Measurements from ENCODE around the gene CENPT. TPM values are rescaled to one million over a fixed set of nuclear protein-coding genes. Genes with fewer than 3 reads are reported as not detected.

The CENPT gene
- total RNA-seq, 1 experiment from 2014 or later, result 33.8 TPM

GRCh38 chr16:67828651-67829050 lies 18.8 kb downstream of the CENPT start:
- no peak for DNase-seq
- POLR2A ChIA-PET (ENCODE audit: unreplicated experiment), result no interaction called here
- no peak overlapping the region for H3K27ac ChIP-seq
- H3F3A ChIP-seq (ENCODE audit: insufficient read depth, low read depth), result no peaks in the 10 kb centered on the region
- H3K79me2 ChIP-seq (ENCODE audit: low read depth), result no peaks in the 10 kb centered on the region; the same call in 1 of the 2 replicates
- no peaks in the 10 kb centered on the region for H4K20me1 ChIP-seq (ENCODE audit: insufficient read depth)
- CTCF ChIA-PET, result no interaction called here
- no peaks in the 10 kb centered on the region for H3K36me3 ChIP-seq (ENCODE audit: low read depth)
- H3K4me1 ChIP-seq (replicated peaks; ENCODE audit: insufficient read depth), result peaks cover 6% of the 10 kb centered on the region; the same call in 1 of the 2 replicates
- TF ChIP-seq CTCF (conservative IDR thresholded peaks at IDR 0.05), result no peak
- no peak for TF ChIP-seq EZH2 (IDR thresholded peaks at IDR 0.05; ENCODE audit: low read depth)
- no peaks in the 10 kb centered on the region for H3K27me3 ChIP-seq (ENCODE audit: insufficient read depth, low read depth)
- no peak overlapping the region for H2AFZ ChIP-seq
- H3K9me2 ChIP-seq (ENCODE audit: insufficient read depth), result no peaks in the 10 kb centered on the region
- intact Hi-C loops (cut with micrococcal nuclease; ENCODE audit: unreplicated experiment), result no loop called here
- BruUV-seq (replicated peaks), result no TSS peak
- no peak overlapping the region for H3K4me3 ChIP-seq
- H3K4me2 ChIP-seq, result no peak overlapping the region
- H3K9me3 ChIP-seq (ENCODE audit: insufficient read depth, low read depth), result no peaks in the 10 kb centered on the region

GRCh38 chr16:67825906-67826305 lies 21.6 kb downstream of the CENPT start:
- Histone ChIP-seq H3K4me3 (no peak overlapping the region), H4K20me1 (ENCODE audit: insufficient read depth) (no peaks in the 10 kb centered on the region), H3K27ac (no peak overlapping the region), H3K27me3 (ENCODE audit: insufficient read depth, low read depth) (no peaks in the 10 kb centered on the region), H3K9me2 (ENCODE audit: insufficient read depth) (no peaks in the 10 kb centered on the region), H2AFZ (no peak overlapping the region), H3K4me1 (replicated peaks; ENCODE audit: insufficient read depth) (no peaks in the 10 kb centered on the region), H3K79me2 (ENCODE audit: low read depth) (no peaks in the 10 kb centered on the region), H3K9me3 (ENCODE audit: insufficient read depth, low read depth) (no peaks in the 10 kb centered on the region), H3K36me3 (ENCODE audit: low read depth) (no peaks in the 10 kb centered on the region), H3K4me2 (no peak overlapping the region), H3F3A (ENCODE audit: insufficient read depth, low read depth) (no peaks in the 10 kb centered on the region)
- ChIA-PET POLR2A (ENCODE audit: unreplicated experiment) (no interaction called here), CTCF (interaction anchor here (0.6 to 0.8 kb wide), 2 partner anchors 9 to 103 kb away, joined by 3 read pairs; no protein-coding TSS in a partner anchor)
- intact Hi-C loops (cut with micrococcal nuclease; ENCODE audit: unreplicated experiment), result no loop called here
- TF ChIP-seq CTCF (conservative IDR thresholded peaks at IDR 0.05) (no peak), EZH2 (IDR thresholded peaks at IDR 0.05; ENCODE audit: low read depth) (no peak)
- DNase-seq, result no peak
- no TSS peak for BruUV-seq (replicated peaks)

GRCh38 chr16:67825119-67825518 lies 22.4 kb downstream of the CENPT start:
- Histone ChIP-seq H3F3A (ENCODE audit: insufficient read depth, low read depth) (no peaks in the 10 kb centered on the region), H3K9me2 (ENCODE audit: insufficient read depth) (no peaks in the 10 kb centered on the region), H3K36me3 (ENCODE audit: low read depth) (no peaks in the 10 kb centered on the region), H3K4me1 (replicated peaks; ENCODE audit: insufficient read depth) (no peaks in the 10 kb centered on the region), H3K27me3 (ENCODE audit: insufficient read depth, low read depth) (no peaks in the 10 kb centered on the region), H3K27ac (no peak overlapping the region), H3K4me3 (no peak overlapping the region), H2AFZ (no peak overlapping the region), H3K4me2 (no peak overlapping the region), H3K9me3 (ENCODE audit: insufficient read depth, low read depth) (no peaks in the 10 kb centered on the region), H3K79me2 (ENCODE audit: low read depth) (no peaks in the 10 kb centered on the region), H4K20me1 (ENCODE audit: insufficient read depth) (no peaks in the 10 kb centered on the region)
- no TSS peak for BruUV-seq (replicated peaks)
- CTCF ChIA-PET, result interaction anchor here (0.8 kb wide), 1 partner anchor 9 kb away, joined by 3 read pairs; no protein-coding TSS in a partner anchor
- POLR2A ChIA-PET (ENCODE audit: unreplicated experiment), result no interaction called here
- intact Hi-C loops (cut with micrococcal nuclease; ENCODE audit: unreplicated experiment), result no loop called here
- no peak for TF ChIP-seq CTCF (conservative IDR thresholded peaks at IDR 0.05)
- TF ChIP-seq EZH2 (IDR thresholded peaks at IDR 0.05; ENCODE audit: low read depth), result no peak
- DNase-seq, result no peak

Measured in PC-9 (cell line).